HCT116 (cell line): ENCODE data around the gene FGF21. TPM values are rescaled to one million over a fixed set of nuclear protein-coding genes. Genes with fewer than 3 reads are reported as not detected.

Experiments used
- ATAC-seq: fragments of 200-7000 bp; cut with Tn5 transposase; 2 replicates; pipeline ENCODE4 v1.9.1; 2020; ENCODE audit warnings: mild to moderate bottlenecking, moderate library complexity
- BruUV-seq: library from RNA; stranded (reverse); fragments of 400-500 nt; replicated peaks from 2 replicates; lab custom pipeline; 2021; lab: Mats Ljungman, UMichigan
- CTCF ChIA-PET: fragments of 300-600 bp; sonication (Branson Sonifier 250); formaldehyde crosslinking; loops from one replicate; lab custom pipeline; 2021; ENCODE audit warnings: antibody characterized with exemption; lab: Charles Lee
- POLR2A ChIA-PET: fragments of 300-600, 350-600 bp; sonication (Branson Sonifier 250); formaldehyde crosslinking; loops from one replicate; lab custom pipeline; 2021; ENCODE audit warnings: antibody characterized with exemption; lab: Charles Lee
- RAD21 ChIA-PET, 2 experiments: fragments of 300-600 bp; sonication (Branson Sonifier 250); formaldehyde crosslinking; loops; one replicate each; lab custom pipeline; 2023; ENCODE audit warnings: low total read pairs in 2 of 2; ENCODE audit not compliant: uncharacterized antibody in 2 of 2, unreplicated experiment in 2 of 2, low non-redundant PET in 1 of 2; lab: Charles Lee
- DNase-seq: peaks from one replicate; pipeline ENCODE4 v3.0.0-alpha.2; 2010; ENCODE audit warnings: low read depth, low spot score
- H2AFZ ChIP-seq: fragments of 200-600 bp; shearing (Covaris generic), sonication (generic); 2 replicates; pipeline ENCODE4 v1.6.1; 2017; ENCODE audit warnings: low read depth, mixed run types, mixed read lengths, antibody characterized with exemption, low read length; ENCODE audit not compliant: poor library complexity, severe bottlenecking
- H3K27ac ChIP-seq: 2 replicates; pipeline ENCODE4 v1.5.1; 2012; ENCODE audit warnings: low read depth, low read length
- H3K27me3 ChIP-seq: fragments of 200-600 bp; sonication (generic); 2 replicates; pipeline ENCODE4 v1.6.1; 2016; ENCODE audit warnings: mixed run types, low read length, mixed read lengths; ENCODE audit not compliant: insufficient read depth
- H3K36me3 ChIP-seq, 2 experiments: fragments of 200-500 bp in 1 of 2; fragments of 200-600 bp in 1 of 2; sonication (Bioruptor generic) in 1 of 2; sonication (generic) in 1 of 2; 2 replicates each; pipeline versions ENCODE4 v1.5.1 to v1.6.1; 2014 to 2016; ENCODE audit warnings: low read length in 2 of 2, inconsistent platforms in 1 of 2, mixed read lengths in 1 of 2, mixed run types in 1 of 2; ENCODE audit not compliant: insufficient read depth in 2 of 2, control insufficient read depth in 1 of 2
- H3K4me1 ChIP-seq, 2 experiments: fragments of 200-600 bp in 1 of 2; sonication (generic) in 1 of 2; 2 replicates each; pipeline versions ENCODE4 v1.5.1 to v1.6.1; 2012 to 2017; ENCODE audit warnings: low read length in 2 of 2, inconsistent platforms in 1 of 2, mild to moderate bottlenecking in 1 of 2, mixed read lengths in 1 of 2, mixed run types in 1 of 2, moderate library complexity in 1 of 2; ENCODE audit not compliant: insufficient read depth in 2 of 2, control insufficient read depth in 1 of 2
- H3K4me2 ChIP-seq: fragments of 200-600 bp; sonication (generic); 2 replicates; pipeline ENCODE4 v1.6.1; 2017; ENCODE audit warnings: mixed run types, low read length, mixed read lengths
- H3K4me3 ChIP-seq, 2 experiments: fragments of 200-600 bp in 1 of 2; sonication (generic) in 1 of 2; replicated peaks in 1 of 2; 2 replicates each; pipeline ENCODE4 v1.5.1; 2011 to 2016; ENCODE audit warnings: low read length in 2 of 2, control low read depth in 1 of 2, low read depth in 1 of 2, mild to moderate bottlenecking in 1 of 2, mixed read lengths in 1 of 2, mixed run types in 1 of 2
- H3K79me2 ChIP-seq: fragments of 200-600 bp; sonication (generic); 2 replicates; pipeline ENCODE4 v1.6.1; 2017; ENCODE audit warnings: mild to moderate bottlenecking, mixed run types, low read length, moderate library complexity, mixed read lengths; ENCODE audit not compliant: insufficient read depth
- H3K9ac ChIP-seq: fragments of 200-600 bp; sonication (generic); 2 replicates; pipeline ENCODE4 v1.6.1; 2016; ENCODE audit warnings: low read length, mixed read lengths
- H3K9me2 ChIP-seq: fragments of 200-600 bp; sonication (generic), shearing (Covaris generic); 2 replicates; pipeline ENCODE4 v1.6.1; 2017; ENCODE audit warnings: mixed run types, mild to moderate bottlenecking, moderate library complexity; ENCODE audit not compliant: insufficient read depth
- H3K9me3 ChIP-seq, 2 experiments: fragments of 200-500 bp in 1 of 2; fragments of 200-600 bp in 1 of 2; sonication (Bioruptor generic) in 1 of 2; sonication (generic) in 1 of 2; 2 replicates each; pipeline ENCODE4 v1.6.1; 2014 to 2017; ENCODE audit warnings: low read length in 2 of 2, mixed read lengths in 2 of 2, inconsistent platforms in 1 of 2, low read depth in 1 of 2, mild to moderate bottlenecking in 1 of 2, mixed run types in 1 of 2, moderate library complexity in 1 of 2; ENCODE audit not compliant: control insufficient read depth in 1 of 2, insufficient read depth in 1 of 2
- H4K20me1 ChIP-seq: fragments of 200-600 bp; sonication (generic), shearing (Covaris generic); 2 replicates; pipeline ENCODE4 v1.6.1; 2017; ENCODE audit warnings: mixed run types, mild to moderate bottlenecking, moderate library complexity; ENCODE audit not compliant: insufficient read depth
- CEBPB ChIP-seq: IDR thresholded peaks from 2 replicates; pipeline ENCODE4 v1.6.1; 2012; ENCODE audit warnings: low read depth
- EZH2 ChIP-seq: fragments of 200-600 bp; sonication (generic); IDR thresholded peaks from 2 replicates; pipeline ENCODE4 v1.6.1; 2017; ENCODE audit warnings: antibody characterized with exemption, mixed run types
- EZH2phosphoT487 ChIP-seq: fragments of 200-600 bp; IDR thresholded peaks from 2 replicates; pipeline ENCODE4 v1.6.1; 2018; ENCODE audit warnings: antibody characterized with exemption, borderline replicate concordance
- FOSL1 ChIP-seq: IDR thresholded peaks from 2 replicates; pipeline ENCODE4 v1.6.1; 2012; ENCODE audit warnings: low read depth
- JUND ChIP-seq: IDR thresholded peaks from 2 replicates; pipeline ENCODE4 v1.6.1; 2012
- POLR2A ChIP-seq: IDR thresholded peaks from 2 replicates; pipeline ENCODE4 v1.7.0; 2011; ENCODE audit warnings: borderline replicate concordance; ENCODE audit not compliant: insufficient read depth, insufficient read length; ENCODE audit errors: extremely low read depth
- POLR2AphosphoS5 ChIP-seq: IDR thresholded peaks from 2 replicates; pipeline ENCODE4 v1.6.1; 2011; ENCODE audit warnings: mild to moderate bottlenecking, low read depth, low read length, moderate library complexity
- SRF ChIP-seq: IDR thresholded peaks from 2 replicates; pipeline ENCODE4 v1.6.1; 2012; ENCODE audit warnings: low read depth
- TCF7L2 ChIP-seq: IDR thresholded peaks from 2 replicates; pipeline ENCODE4 v1.7.0; 2011; ENCODE audit warnings: borderline replicate concordance, inconsistent platforms; ENCODE audit not compliant: insufficient read depth, insufficient read length; ENCODE audit errors: extremely low read depth
- YY1 ChIP-seq: IDR thresholded peaks from 2 replicates; pipeline ENCODE4 v1.6.1; 2011; ENCODE audit warnings: low read length, low read depth, moderate library complexity, mild to moderate bottlenecking; ENCODE audit not compliant: insufficient replicate concordance; ENCODE audit errors: extremely low read depth
- ZFX ChIP-seq: fragments of 450-650 bp; IDR thresholded peaks from 2 replicates; pipeline ENCODE4 v1.6.1; 2017
- intact Hi-C: fragments of 100-400 bp; cut with micrococcal nuclease; formaldehyde crosslinking; loops from 2 replicates; pipeline ENCODE4 v1.10.0; 2022
- total RNA-seq: library from RNA; stranded (reverse); gene quantifications from one replicate; pipeline ENCODE4 v1.2.1, GENCODE V29; 2021; ENCODE audit not compliant: unreplicated experiment
- TF ChIP-seq, protein P1 (sequence below): IDR thresholded peaks from 2 replicates; pipeline ENCODE4 v1.6.1; 2012; ENCODE audit warnings: low read depth
- TF ChIP-seq, protein P2 (sequence below), 3 experiments: fragments of 200-600 bp in 1 of 3; sonication (generic) in 1 of 3; IDR thresholded peaks in 2 of 3; conservative IDR thresholded peaks in 1 of 3; 2 replicates each; pipeline ENCODE4 v1.5.1; 2012 to 2017; ENCODE audit warnings: low read depth in 2 of 3, low read length in 2 of 3, antibody characterized with exemption in 1 of 3, borderline replicate concordance in 1 of 3, control low read depth in 1 of 3, mild to moderate bottlenecking in 1 of 3, mixed read lengths in 1 of 3, mixed run types in 1 of 3, moderate library complexity in 1 of 3; ENCODE audit not compliant: insufficient read depth in 1 of 3

FGF21 gene
- total RNA-seq, 1 experiment from 2014 or later = 0.81 TPM

DNA sequence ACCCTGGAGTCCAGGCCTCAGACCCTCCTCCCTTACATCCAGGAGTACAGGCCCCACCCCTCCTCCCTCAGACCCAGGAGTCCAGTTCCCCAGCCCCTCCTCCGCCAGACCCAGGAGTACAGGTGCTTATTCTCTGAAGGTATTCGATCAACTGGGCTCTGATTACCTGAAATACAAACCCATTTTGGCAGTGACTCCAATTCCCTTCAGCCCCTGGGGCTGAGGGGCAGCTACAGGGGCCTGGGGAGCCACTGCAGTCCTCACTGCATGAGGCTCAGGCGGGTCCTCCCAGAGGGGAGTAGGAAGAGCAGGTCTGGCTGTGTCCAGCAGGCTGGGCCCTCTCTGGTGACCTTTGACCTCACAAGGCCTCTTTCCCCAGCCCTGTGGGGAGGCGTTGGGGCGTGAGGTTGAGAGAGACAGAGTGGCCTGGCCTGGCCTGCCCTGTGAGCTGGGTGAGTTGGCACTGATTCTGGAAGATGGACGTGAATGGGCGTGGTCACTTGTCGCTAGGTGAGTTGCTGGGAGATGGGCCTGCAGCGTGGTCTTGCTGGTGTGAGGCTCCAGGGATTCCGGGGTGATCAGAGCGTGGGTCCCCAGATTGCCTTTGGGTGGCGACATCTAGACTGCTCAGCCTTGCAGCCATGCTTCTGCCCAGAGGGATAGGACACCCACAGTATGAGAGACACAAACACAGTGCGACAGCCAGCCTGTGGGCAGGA lies 52.4 kb downstream of the FGF21 start:
- no peak for DNase-seq
- Histone ChIP-seq H3K27ac (no peak overlapping the region; the same call in 1 of the 2 replicates), H3K36me3 (peaks cover 0 to 4% of the 10 kb centered on the region in 2 experiments; a peak in 2 of 4 replicates), H3K9me2 (no peaks in the 10 kb centered on the region), H3K79me2 (peaks cover 26% of the 10 kb centered on the region; the same call in 1 of the 2 replicates), H3K9me3 (no peaks in the 10 kb centered on the region), H4K20me1 (no peaks in the 10 kb centered on the region), H3K27me3 (no peaks in the 10 kb centered on the region), H3K4me3 (no peak overlapping the region), H2AFZ (no peak overlapping the region), H3K4me1 (peaks cover 15 to 23% of the 10 kb centered on the region in 2 experiments), H3K4me2 (no peak overlapping the region), H3K9ac (no peak overlapping the region)
- RAD21 ChIA-PET = no interaction called here
- TF ChIP-seq, protein P1, sequence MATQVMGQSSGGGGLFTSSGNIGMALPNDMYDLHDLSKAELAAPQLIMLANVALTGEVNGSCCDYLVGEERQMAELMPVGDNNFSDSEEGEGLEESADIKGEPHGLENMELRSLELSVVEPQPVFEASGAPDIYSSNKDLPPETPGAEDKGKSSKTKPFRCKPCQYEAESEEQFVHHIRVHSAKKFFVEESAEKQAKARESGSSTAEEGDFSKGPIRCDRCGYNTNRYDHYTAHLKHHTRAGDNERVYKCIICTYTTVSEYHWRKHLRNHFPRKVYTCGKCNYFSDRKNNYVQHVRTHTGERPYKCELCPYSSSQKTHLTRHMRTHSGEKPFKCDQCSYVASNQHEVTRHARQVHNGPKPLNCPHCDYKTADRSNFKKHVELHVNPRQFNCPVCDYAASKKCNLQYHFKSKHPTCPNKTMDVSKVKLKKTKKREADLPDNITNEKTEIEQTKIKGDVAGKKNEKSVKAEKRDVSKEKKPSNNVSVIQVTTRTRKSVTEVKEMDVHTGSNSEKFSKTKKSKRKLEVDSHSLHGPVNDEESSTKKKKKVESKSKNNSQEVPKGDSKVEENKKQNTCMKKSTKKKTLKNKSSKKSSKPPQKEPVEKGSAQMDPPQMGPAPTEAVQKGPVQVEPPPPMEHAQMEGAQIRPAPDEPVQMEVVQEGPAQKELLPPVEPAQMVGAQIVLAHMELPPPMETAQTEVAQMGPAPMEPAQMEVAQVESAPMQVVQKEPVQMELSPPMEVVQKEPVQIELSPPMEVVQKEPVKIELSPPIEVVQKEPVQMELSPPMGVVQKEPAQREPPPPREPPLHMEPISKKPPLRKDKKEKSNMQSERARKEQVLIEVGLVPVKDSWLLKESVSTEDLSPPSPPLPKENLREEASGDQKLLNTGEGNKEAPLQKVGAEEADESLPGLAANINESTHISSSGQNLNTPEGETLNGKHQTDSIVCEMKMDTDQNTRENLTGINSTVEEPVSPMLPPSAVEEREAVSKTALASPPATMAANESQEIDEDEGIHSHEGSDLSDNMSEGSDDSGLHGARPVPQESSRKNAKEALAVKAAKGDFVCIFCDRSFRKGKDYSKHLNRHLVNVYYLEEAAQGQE = no peak
- TF ChIP-seq YY1 (no peak), CEBPB (no peak), EZH2phosphoT487 (no peak), ZFX (no peak), FOSL1 (no peak), JUND (no peak), POLR2A (no peak), SRF (no peak), EZH2 (no peak), TCF7L2 (no peak), POLR2AphosphoS5 (no peak)
- TF ChIP-seq, protein P2, sequence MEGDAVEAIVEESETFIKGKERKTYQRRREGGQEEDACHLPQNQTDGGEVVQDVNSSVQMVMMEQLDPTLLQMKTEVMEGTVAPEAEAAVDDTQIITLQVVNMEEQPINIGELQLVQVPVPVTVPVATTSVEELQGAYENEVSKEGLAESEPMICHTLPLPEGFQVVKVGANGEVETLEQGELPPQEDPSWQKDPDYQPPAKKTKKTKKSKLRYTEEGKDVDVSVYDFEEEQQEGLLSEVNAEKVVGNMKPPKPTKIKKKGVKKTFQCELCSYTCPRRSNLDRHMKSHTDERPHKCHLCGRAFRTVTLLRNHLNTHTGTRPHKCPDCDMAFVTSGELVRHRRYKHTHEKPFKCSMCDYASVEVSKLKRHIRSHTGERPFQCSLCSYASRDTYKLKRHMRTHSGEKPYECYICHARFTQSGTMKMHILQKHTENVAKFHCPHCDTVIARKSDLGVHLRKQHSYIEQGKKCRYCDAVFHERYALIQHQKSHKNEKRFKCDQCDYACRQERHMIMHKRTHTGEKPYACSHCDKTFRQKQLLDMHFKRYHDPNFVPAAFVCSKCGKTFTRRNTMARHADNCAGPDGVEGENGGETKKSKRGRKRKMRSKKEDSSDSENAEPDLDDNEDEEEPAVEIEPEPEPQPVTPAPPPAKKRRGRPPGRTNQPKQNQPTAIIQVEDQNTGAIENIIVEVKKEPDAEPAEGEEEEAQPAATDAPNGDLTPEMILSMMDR (IDR thresholded peaks at IDR 0.05 in 2 of 3, conservative IDR thresholded peaks at IDR 0.05 in 1 of 3; ENCODE audit: borderline replicate concordance in 1 of 3, insufficient read depth in 1 of 3, low read depth in 2 of 3, low read length in 2 of 3) = no peak
- CTCF ChIA-PET = interaction anchor here (1.4 kb wide), 1 partner anchor 12 kb away, joined by 13 read pairs; no protein-coding TSS in a partner anchor
- intact Hi-C loops = no loop called here
- POLR2A ChIA-PET = no interaction called here
- no TSS peak for BruUV-seq
- no peak for ATAC-seq
